HG03066 (cell line): ENCODE data around the gene DMRT2.

Source experiments
- ATAC-seq: cut with Tn5 transposase; IDR thresholded peaks from one replicate; pipeline ENCODE4 v1.9.1; 2021; ENCODE audit warnings: low read depth; ENCODE audit not compliant: unreplicated experiment

Gene DMRT2

GRCh38 chr9:1050125-1050895, at the start of gene DMRT2:
TSS of gene DMRT2 (plus strand) at chr9:1050357. CDS start at chr9:1051614, 1,257 bp downstream.
- no peak for ATAC-seq

DNA sequence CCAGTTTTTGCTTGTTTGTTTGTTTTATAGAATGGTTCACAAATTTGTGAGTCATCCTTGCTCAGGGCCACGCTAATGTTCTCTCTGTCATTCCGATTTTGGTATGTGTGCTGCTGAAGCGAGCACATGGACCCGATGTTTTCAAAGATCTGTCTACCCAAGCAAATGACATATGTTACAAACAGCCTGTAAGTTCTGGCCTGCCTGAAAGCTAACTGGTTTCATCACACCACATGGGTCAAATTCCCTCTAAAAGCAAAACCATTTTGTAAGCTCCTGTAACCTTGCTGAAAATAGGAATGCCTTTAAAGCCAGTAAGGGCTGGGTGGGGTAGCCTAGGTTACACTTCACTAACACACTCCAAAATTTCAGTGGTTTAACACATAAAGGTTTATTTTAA, 48.3 kb upstream of the DMRT2 start:
- ATAC-seq, result no peak

- ATAC-seq, result no peak
Measured at GRCh38 chr9:1002678-1003077, 47.5 kb upstream of the DMRT2 start.

- no peak for ATAC-seq
Measured at GRCh38 chr9:1005043-1005667, 45.0 kb upstream of the DMRT2 start.

GRCh38 chr9:1007312-1007711, 42.8 kb upstream of the DMRT2 start:
- ATAC-seq, result no peak

DNA sequence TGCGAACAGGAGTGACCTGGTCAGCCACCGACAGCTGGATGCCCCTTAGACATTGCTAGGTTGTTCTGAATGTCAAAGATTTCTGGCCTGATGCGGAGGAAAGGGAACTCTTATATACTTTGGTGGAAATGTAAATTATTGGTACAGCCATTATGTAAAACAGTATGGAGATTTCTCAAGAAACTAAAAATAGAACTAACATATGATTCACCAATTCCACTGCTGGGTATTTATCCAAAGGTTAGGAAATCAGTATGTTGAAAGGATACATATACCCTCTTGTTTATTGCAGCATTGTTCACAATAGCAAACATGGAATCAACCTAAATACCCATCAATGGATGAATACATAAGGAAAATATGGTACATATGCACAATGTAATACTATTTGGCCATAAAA, 41.9 kb upstream of the DMRT2 start:
- ATAC-seq, result no peak

DNA sequence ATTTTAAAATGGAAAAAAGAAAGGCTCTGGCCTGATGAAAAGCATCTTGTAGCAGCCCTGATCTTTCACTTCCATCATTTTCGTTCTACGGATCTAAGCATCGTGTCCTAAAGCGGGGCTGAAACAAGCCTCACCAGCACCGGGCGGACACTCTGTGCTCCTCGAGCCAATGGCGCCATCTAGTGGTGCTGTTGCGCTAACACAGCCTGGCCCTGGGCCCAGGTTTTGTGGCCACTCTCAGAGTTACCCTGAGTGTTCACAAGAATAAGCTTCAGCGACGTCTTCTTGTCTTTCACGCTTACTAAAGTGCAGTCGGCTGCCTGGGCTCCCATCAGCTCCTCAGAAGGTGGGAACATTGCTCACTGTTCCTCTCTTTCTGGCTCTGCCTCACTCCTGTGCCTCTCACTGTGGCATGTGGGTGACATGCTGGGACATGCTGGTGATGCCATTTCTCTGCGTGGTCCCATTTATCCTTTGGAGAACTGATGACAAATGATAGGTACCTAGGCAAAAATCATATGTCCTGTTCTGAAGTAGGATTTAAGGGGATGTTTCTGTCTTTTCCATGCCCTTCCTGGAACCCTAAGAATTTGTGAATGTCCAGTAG, 41.0 kb upstream of the DMRT2 start:
- ATAC-seq, result peak; percentile 95

DNA sequence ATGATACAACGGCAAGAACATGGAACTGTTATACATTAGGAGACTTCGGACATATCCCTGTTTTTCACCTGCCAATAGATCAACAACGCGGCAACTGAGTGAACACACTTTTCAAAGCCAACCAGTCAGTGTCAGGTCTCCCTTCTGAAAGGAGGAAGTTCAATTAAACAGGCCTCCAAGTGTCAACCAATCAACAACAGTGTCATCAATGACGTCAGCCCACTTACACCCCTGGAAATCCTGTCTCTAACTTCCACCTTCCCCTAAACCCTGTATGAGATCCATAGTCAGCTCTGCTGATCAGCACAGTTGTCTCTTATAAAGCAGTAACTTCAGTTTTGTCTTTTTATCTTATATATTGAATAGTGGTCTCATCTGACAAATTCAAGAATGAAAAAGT, 37.1 kb upstream of the DMRT2 start:
- no peak for ATAC-seq

DNA sequence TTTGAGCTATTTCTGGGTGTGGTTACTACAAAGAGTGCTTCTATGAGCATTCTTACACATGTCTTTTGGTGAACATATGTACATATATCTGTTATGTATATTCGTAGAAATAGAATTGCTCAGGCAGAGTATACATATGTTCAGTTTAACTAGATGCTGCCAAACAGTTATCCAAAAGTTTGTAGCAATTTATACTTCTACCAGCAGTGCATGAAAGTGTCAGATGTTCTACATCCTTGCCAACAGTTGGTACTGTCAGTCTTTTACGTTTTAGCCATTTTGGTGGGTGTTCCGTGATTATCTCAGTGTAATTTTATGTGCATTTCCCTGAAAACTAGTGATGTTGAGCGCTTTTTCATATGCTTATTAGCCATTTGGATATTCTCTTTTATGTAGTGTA, 35.9 kb upstream of the DMRT2 start:
- ATAC-seq, result no peak

DNA sequence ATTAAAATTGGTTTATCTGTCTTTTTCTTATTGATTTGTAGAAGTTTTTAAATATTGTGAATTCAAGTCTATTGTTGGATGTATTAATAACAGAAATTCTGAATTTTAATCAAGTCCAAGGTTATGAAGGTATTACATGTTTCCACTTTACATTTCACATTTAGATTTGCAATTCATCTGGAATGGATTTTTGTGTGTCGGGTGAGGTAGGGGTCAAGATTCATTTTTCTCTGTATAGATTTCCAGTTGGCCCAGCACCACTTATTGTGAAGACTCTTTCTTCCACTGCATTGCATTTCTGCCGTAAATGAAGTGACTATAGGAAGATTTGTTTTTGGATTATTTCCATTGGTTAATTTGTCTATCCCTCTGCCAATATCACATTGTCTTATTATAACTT, 35.5 kb upstream of the DMRT2 start:
- ATAC-seq, result no peak

DNA sequence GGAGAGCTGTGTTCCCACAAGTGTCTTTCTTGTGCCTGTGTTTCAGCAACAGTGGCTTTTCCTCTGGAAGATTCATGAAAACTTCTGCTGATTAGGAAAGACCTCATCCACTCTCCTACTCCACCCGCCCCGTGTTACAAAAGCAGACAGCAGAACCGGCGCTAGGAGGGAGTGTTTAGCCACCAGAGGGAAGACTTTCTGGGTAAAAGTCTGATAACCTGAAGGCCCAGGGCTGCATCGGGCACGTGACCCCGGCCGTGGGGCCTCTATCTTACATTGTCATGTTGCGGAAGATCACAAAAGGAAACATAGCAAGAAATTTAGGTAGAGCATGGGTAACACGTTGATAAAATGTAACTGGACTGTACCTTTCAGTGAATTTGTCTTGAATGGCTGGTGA, 32.0 kb upstream of the DMRT2 start:
- no peak for ATAC-seq

DNA sequence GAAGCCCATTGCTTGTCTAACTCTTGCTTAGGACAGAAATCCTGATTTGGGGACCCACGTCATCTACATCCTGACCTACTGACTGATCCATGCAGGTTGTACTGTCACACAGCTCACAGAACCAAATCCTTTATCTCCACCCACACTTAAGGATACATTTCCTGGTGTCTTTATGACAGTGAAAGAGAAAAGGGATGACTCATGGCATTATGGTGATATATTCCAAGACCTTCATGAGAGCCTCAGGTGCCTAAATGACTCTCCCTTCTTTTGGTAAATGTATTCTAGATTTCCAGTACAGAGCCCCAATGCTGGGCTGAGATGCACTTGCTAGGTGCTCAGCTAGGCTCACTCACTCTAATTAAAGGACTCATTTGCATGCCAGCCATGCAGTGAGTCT, 26.0 kb upstream of the DMRT2 start:
- ATAC-seq, result no peak

- ATAC-seq, result no peak
Measured at GRCh38 chr9:1025131-1025530, 25.0 kb upstream of the DMRT2 start.

GRCh38 chr9:1026219-1026618, 23.9 kb upstream of the DMRT2 start:
- no peak for ATAC-seq

GRCh38 chr9:1028501-1029190, 21.5 kb upstream of the DMRT2 start:
- no peak for ATAC-seq

GRCh38 chr9:1031951-1032601, 18.1 kb upstream of the DMRT2 start:
- no peak for ATAC-seq

DNA sequence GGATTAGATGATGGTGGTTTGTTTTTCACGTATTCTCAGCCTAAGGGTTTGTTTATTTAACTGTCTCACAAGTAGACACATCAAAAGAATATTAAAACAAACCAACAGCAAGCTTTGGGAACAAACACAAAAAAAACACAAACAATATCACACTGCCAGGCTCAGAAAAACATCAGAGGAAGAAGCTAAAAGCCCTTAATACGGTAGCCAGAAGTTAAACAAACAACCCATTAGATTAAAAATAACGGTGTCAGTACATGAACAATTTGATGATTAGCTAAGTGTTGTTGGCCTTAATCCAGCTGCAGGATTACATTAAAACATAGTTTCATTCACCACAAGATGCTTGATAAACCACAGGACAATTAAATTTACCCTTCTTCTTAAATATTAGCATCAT, 15.9 kb upstream of the DMRT2 start:
- no peak for ATAC-seq

DNA sequence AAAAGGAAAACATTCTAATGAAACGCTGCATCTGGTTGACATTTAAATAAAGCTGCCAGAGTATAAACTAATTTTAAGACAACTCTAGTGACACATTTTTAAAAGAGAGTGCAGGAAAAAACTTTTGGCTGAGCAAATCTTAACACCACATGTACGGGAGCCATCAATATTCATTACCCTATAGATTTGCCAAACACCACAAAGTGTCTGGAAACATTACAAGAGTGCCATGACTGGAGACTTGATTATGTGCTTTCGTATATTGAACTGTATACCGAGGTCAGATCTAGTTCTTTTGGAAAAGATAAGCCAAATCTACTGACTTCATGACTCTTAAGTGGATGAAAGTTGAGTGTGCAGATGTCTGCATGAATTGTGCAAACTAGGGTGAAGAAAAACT, 10.6 kb upstream of the DMRT2 start:
- ATAC-seq, result no peak

DNA sequence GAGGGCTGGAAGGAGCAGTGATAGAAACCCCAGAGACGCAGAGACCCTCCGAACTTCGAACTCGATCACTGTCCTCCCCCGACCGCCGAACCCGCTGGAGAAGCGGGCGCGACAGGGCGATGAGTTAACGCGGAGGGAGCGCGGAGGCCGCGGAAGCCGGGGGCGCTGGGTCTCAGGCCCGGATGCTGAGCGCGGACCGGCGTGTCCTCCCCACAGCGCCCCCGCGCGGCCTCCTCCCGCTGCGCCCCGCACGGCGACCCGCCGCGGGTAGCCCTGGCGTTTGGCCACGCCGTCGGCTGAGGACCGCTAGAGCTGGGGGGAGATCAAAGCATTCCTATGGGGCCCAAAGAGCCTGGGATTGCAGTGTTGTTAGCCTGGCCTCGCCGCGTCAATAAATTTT, 7.7 kb upstream of the DMRT2 start:
- no peak for ATAC-seq

DNA sequence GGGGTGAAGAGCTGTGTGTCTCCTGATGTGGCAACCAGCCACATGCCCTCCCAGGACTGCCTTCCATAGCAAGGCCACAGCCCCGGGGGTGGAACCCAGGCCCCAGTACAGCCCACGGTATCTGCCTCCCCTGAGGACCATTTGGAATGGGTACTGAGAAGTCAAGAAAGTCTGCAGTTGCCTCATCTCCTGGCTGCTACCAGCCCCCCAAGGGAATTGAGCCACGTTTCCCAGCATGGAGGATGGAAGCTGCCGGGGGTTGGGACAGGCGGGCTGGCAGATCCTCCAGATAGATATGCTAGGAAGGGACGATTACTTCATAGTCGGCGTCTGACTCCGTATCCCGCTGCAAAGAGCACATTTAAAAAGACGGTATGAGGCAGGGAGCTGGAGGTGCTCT, 5.5 kb upstream of the DMRT2 start:
- no peak for ATAC-seq
